Endothelial cell of umbilical vein (primary cell): Measurements from ENCODE around the gene RRM1. TPM values are rescaled to one million over a fixed set of nuclear protein-coding genes. Genes with fewer than 3 reads are reported as not detected.

ENCODE experiments used
- Bru-seq: library from RNA; stranded (reverse); fragments of 400-500 nt; gene quantifications from one replicate; lab custom pipeline; 2021; lab: Mats Ljungman, UMichigan
- BruChase-seq, 2 experiments: library from RNA; stranded (reverse); fragments of 400-500 nt; gene quantifications; one replicate each; lab custom pipeline; 2021; lab: Mats Ljungman, UMichigan
- BruUV-seq: library from RNA; stranded (reverse); fragments of 400-500 nt; replicated peaks from 2 replicates; lab custom pipeline; 2021; lab: Mats Ljungman, UMichigan
- CTCF ChIA-PET: fragments of 300-600, 350-600 bp; sonication (Branson Sonifier 250); formaldehyde crosslinking; loops from one replicate; lab custom pipeline; 2021; ENCODE audit warnings: antibody characterized with exemption, inconsistent platforms; lab: Charles Lee
- POLR2A ChIA-PET: fragments of 300-600, 350-600 bp; sonication (Branson Sonifier 250); formaldehyde crosslinking; loops from one replicate; lab custom pipeline; 2021; ENCODE audit warnings: antibody characterized with exemption, inconsistent platforms; lab: Charles Lee
- DNase-seq: peaks from one replicate; pipeline ENCODE4 v3.0.0-alpha.2; 2011; ENCODE audit warnings: low read depth, low spot score
- FAIRE-seq: peaks from 2 replicates; lab custom pipeline; 2011; peaks lifted over from hg19 to GRCh38; lab: Jason Lieb, UNC
- H2AFZ ChIP-seq: 2 replicates; pipeline ENCODE4 v1.6.0; 2012; ENCODE audit warnings: low read depth, low read length, control low read depth, inconsistent platforms
- H3K27ac ChIP-seq: 2 replicates; pipeline ENCODE4 v1.5.1; 2011; ENCODE audit warnings: low read depth, mild to moderate bottlenecking, control low read depth, low read length, moderate library complexity; ENCODE audit not compliant: insufficient read depth
- H3K27me3 ChIP-seq, 2 experiments: 2 replicates each; pipeline versions ENCODE4 v1.6.0 to v1.6.1; 2011; ENCODE audit warnings: low read length in 2 of 2, mixed read lengths in 1 of 2; ENCODE audit not compliant: control insufficient read depth in 2 of 2, insufficient read depth in 2 of 2
- H3K36me3 ChIP-seq, 2 experiments: 2 replicates in 1 of 2; 3 replicates in 1 of 2; pipeline ENCODE4 v1.5.1; 2011; ENCODE audit warnings: low read length in 2 of 2, mild to moderate bottlenecking in 1 of 2, moderate library complexity in 1 of 2; ENCODE audit not compliant: control insufficient read depth in 2 of 2, insufficient read depth in 2 of 2; ENCODE audit errors: extremely low read depth in 1 of 2
- H3K4me1 ChIP-seq: 3 replicates; pipeline ENCODE4 v1.5.1; 2011; ENCODE audit warnings: mild to moderate bottlenecking, low read length; ENCODE audit not compliant: control insufficient read depth, insufficient read depth; ENCODE audit errors: extremely low read depth
- H3K4me2 ChIP-seq: 2 replicates; pipeline ENCODE4 v1.6.1; 2011; ENCODE audit warnings: low read length, control low read depth, mixed read lengths; ENCODE audit not compliant: insufficient read depth
- H3K4me3 ChIP-seq, 3 experiments: fragments of 200-600 bp in 1 of 3; sonication (generic), shearing (Covaris generic) in 1 of 3; replicated peaks in 1 of 3; 2 replicates each; pipeline ENCODE4 v1.5.1; 2011 to 2016; ENCODE audit warnings: control low read depth in 3 of 3, low read length in 3 of 3, mild to moderate bottlenecking in 2 of 3, inconsistent platforms in 1 of 3, low read depth in 1 of 3, moderate library complexity in 1 of 3; ENCODE audit not compliant: insufficient read depth in 1 of 3
- H3K79me2 ChIP-seq: 2 replicates; pipeline ENCODE4 v1.6.0; 2012; ENCODE audit warnings: low read length, inconsistent platforms; ENCODE audit not compliant: control insufficient read depth, insufficient read depth
- H3K9ac ChIP-seq: replicated peaks from 2 replicates; pipeline ENCODE3; 2011; ENCODE audit warnings: low read length, control low read depth; ENCODE audit not compliant: insufficient read depth; ENCODE audit errors: extremely low read depth
- H3K9me1 ChIP-seq: replicated peaks from 3 replicates; pipeline ENCODE4 v1.6.0; 2011; ENCODE audit warnings: mild to moderate bottlenecking, low read length; ENCODE audit not compliant: control insufficient read depth, insufficient read depth; ENCODE audit errors: extremely low read depth
- H3K9me3 ChIP-seq: replicated peaks from 2 replicates; pipeline ENCODE4 v1.5.1; 2012; ENCODE audit warnings: low read length, inconsistent platforms; ENCODE audit not compliant: control insufficient read depth, insufficient read depth
- H4K20me1 ChIP-seq: replicated peaks from 2 replicates; pipeline ENCODE3; 2011; ENCODE audit warnings: mild to moderate bottlenecking, low read length; ENCODE audit not compliant: control insufficient read depth, insufficient read depth; ENCODE audit errors: extremely low read depth
- JUN ChIP-seq: IDR thresholded peaks from 2 replicates; pipeline ENCODE4 v1.6.1; 2011; ENCODE audit warnings: borderline replicate concordance, low read depth; ENCODE audit not compliant: insufficient read length, insufficient read depth
- POLR2A ChIP-seq: IDR thresholded peaks from 2 replicates; pipeline ENCODE4 v1.6.1; 2012; ENCODE audit warnings: low read depth, mild to moderate bottlenecking, control low read depth, low read length
- POLR2AphosphoS5 ChIP-seq: IDR thresholded peaks from 2 replicates; pipeline ENCODE4 v1.6.1; 2012; ENCODE audit warnings: low read depth, mild to moderate bottlenecking, control low read depth, low read length, moderate library complexity; ENCODE audit not compliant: insufficient read depth
- dilution Hi-C: fragments of 300-500 bp; cut with MboI; formaldehyde crosslinking; loops from one replicate; pipeline ENCODE4 v1.15.0; 2019; ENCODE audit warnings: low sequenced_read_pairs; ENCODE audit not compliant: extremely low pct_ligation_motif_present
- intact Hi-C: fragments of 100-400 bp; cut with micrococcal nuclease; formaldehyde crosslinking; loops from one replicate; pipeline ENCODE4 v1.10.0; 2022
- long read RNA-seq: library from polyadenylated mRNA; stranded (forward); transcript quantifications from one replicate; pipeline ENCODE4 v2.0.0, GENCODE V29; 2021
- polyA minus RNA-seq, 3 experiments: library from RNA; depleted of rRNA, polyadenylated mRNA; stranded (reverse); fragments of >200 nt; gene quantifications; 1 replicate in 1 of 3; 2 replicates in 2 of 3; pipeline ENCODE4 v1.2.3, GENCODE V29; 2011
- polyA plus RNA-seq, 4 experiments: library from polyadenylated mRNA; depleted of rRNA in 3 of 4; stranded (reverse) in 3 of 4; unstranded in 1 of 4; fragments of >200 nt; gene quantifications; 2 replicates each; pipeline versions ENCODE4 v1.2.1 to v1.2.3, GENCODE V29; 2011 to 2012; ENCODE audit warnings: missing spikeins in 1 of 4
- total RNA-seq: library from RNA; stranded (reverse); gene quantifications from 2 replicates; pipeline ENCODE4 v1.2.3, GENCODE V29; 2021

RRM1 gene
- total RNA-seq (109 and 112 TPM in 2 replicates), polyA plus RNA-seq (42.5 and 55.3 TPM in 2 replicates), polyA minus RNA-seq (149 TPM in 2 replicates), Bru-seq, nascent RNA (percentile 84 among the genes with signal in this experiment), BruChase-seq, experiment 1, labeled RNA remaining after a 6-hour chase (percentile 91 among the genes with signal in this experiment), BruChase-seq, experiment 2, labeled RNA remaining after a 2-hour chase (percentile 75 among the genes with signal in this experiment)
- polyA plus RNA-seq (2011; cell fraction: cytosol; rRNA removed): 52.2 and 66.7 TPM in 2 replicates
- 61.5 and 71.2 TPM in 2 replicates for polyA plus RNA-seq (2011; cell fraction: nucleus; rRNA removed)
- 71.0 and 126 TPM in 2 replicates for polyA plus RNA-seq (2012)
- polyA minus RNA-seq (2011; cell fraction: cytosol; rRNA and poly(A)+ RNA removed): 212 TPM
- 66.6 and 98.0 TPM in 2 replicates for polyA minus RNA-seq (2011; cell fraction: nucleus; rRNA and poly(A)+ RNA removed)
- long read RNA-seq, transcript RRM1-201 (19 exons, 3,076 nt): major isoform, 231 of 267 reads
- long read RNA-seq, partial matches to known transcripts: 21 of 267 reads
- long read RNA-seq, other reads (novel, unspliced or antisense): 12 of 267 reads

DNA sequence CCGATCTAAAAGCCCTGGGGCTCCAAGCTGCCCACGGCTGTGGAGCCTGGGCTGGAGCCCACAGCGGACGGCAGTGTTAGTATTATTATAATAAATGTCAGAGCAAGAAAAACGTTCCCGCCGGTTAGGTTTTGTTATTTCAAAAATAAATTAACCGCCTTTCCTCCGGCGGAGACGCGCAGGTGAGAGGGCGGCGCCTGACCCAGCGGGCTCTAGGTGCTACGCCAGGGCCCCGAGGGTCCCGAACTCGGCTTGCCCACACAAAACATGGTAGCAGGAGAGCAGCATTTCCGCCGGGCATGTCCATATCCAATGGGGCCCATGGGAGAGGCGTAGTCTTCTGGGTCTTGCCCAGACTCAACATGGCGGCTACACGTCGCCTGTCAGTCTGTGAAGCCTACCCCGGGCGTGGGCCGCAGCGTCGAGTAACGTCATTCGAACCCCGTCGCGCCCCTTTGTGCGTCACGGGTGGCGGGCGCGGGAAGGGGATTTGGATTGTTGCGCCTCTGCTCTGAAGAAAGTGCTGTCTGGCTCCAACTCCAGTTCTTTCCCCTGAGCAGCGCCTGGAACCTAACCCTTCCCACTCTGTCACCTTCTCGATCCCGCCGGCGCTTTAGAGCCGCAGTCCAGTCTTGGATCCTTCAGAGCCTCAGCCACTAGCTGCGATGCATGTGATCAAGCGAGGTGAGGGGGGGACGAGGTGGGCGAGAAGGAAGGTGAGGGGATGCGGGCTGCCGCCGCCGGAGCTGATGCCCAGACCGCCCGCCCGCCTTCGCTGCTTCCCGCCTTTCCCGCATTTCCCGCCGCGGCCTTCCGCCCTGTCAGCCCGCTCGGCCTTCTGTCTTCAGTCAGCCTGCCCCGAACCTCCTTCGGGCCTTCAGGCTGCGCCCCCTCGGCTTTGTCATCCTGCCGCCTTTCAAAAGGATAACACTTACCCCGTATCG is at the start of gene RRM1:
Gene RRM1, plus strand, starts transcription at position 452 of the 944 bp plus-strand sequence. Its CDS starts 214 bp downstream, at position 666.
- DNase-seq: peak; percentile 98
- H3K27me3 ChIP-seq: no peaks in the 10 kb centered on the region
- no peaks in the 10 kb centered on the region for H3K9me1 ChIP-seq
- H3K27ac ChIP-seq: peak within 1 kb of the TSS; percentile 66
- ChIA-PET POLR2A (no interaction called here), CTCF (interaction anchor here (1.4 to 2.2 kb wide), 2 partner anchors 239 to 253 kb away, joined by 4 to 9 read pairs; partner anchors contain the start of gene STIM1)
- dilution Hi-C loops: no loop called here
- peaks cover 39% of the 10 kb centered on the region for H3K79me2 ChIP-seq
- TF ChIP-seq POLR2AphosphoS5 (peak; percentile 84), JUN (no peak), POLR2A (peak; percentile 90)
- H3K4me3 ChIP-seq: peak within 1 kb of the TSS; percentile 42 to 91 (median 87)
- peaks cover 11% of the 10 kb centered on the region for H3K4me1 ChIP-seq
- peak within 1 kb of the TSS; percentile 81 for H3K9ac ChIP-seq
- no peaks in the 10 kb centered on the region for H3K9me3 ChIP-seq
- H3K36me3 ChIP-seq: peaks cover 0 to 4% of the 10 kb centered on the region in 2 experiments
- peak within 1 kb of the TSS; percentile 86 for H2AFZ ChIP-seq
- FAIRE-seq: peak; percentile 98
- peak within 1 kb of the TSS; percentile 96 for H3K4me2 ChIP-seq
- BruUV-seq: TSS peak; percentile 53
- H4K20me1 ChIP-seq: no peaks in the 10 kb centered on the region
- intact Hi-C loops: loop anchor here (1.0 to 2.0 kb wide), 2 partner anchors 40 to 253 kb away; no protein-coding TSS in a partner anchor
